Panc1 (cell line): ENCODE data around the gene PLA2G4C. TPM values are rescaled to one million over a fixed set of nuclear protein-coding genes. Genes with fewer than 3 reads are reported as not detected.

Source experiments
- ATAC-seq: fragments of 200-7000 bp; cut with Tn5 transposase; 2 replicates; pipeline ENCODE4 v1.9.1; 2020; ENCODE audit warnings: mild to moderate bottlenecking, moderate library complexity
- BruUV-seq: library from RNA; stranded (reverse); fragments of 400-500 nt; replicated peaks from 2 replicates; lab custom pipeline; 2021; lab: Mats Ljungman, UMichigan
- CTCF ChIA-PET: fragments of 300-600 bp; sonication (Branson Sonifier 250); formaldehyde crosslinking; loops from one replicate; lab custom pipeline; 2022; ENCODE audit warnings: antibody characterized with exemption; lab: Charles Lee
- POLR2A ChIA-PET: fragments of 300-600 bp; sonication (Branson Sonifier 250); formaldehyde crosslinking; loops from one replicate; lab custom pipeline; 2022; ENCODE audit warnings: antibody characterized with exemption; lab: Charles Lee
- DNase-seq: peaks from one replicate; pipeline ENCODE4 v3.0.0-alpha.2; 2010; ENCODE audit warnings: low read depth, low spot score
- H3K27ac ChIP-seq: 2 replicates; pipeline ENCODE4 v1.5.1; 2011; ENCODE audit warnings: mild to moderate bottlenecking, low read length, inconsistent platforms
- H3K27me3 ChIP-seq: fragments of 200-500 bp; sonication (Bioruptor generic); 2 replicates; pipeline ENCODE4 v1.6.0; 2014; ENCODE audit warnings: low read length, inconsistent platforms; ENCODE audit not compliant: control insufficient read depth, insufficient read depth
- H3K36me3 ChIP-seq: fragments of 200-500 bp; sonication (Bioruptor generic); 2 replicates; pipeline ENCODE4 v1.5.1; 2014; ENCODE audit warnings: inconsistent platforms, mild to moderate bottlenecking, low read length, moderate library complexity; ENCODE audit not compliant: control insufficient read depth, insufficient read depth
- H3K4me1 ChIP-seq: 2 replicates; pipeline ENCODE4 v1.5.1; 2011; ENCODE audit warnings: inconsistent platforms, mild to moderate bottlenecking, low read length, moderate library complexity; ENCODE audit not compliant: control insufficient read depth, insufficient read depth
- H3K4me3 ChIP-seq, 2 experiments: 2 replicates each; pipeline ENCODE4 v1.5.1; 2011 to 2012; ENCODE audit warnings: low read depth in 2 of 2, low read length in 2 of 2, mild to moderate bottlenecking in 2 of 2, inconsistent platforms in 1 of 2, moderate library complexity in 1 of 2
- H3K9me3 ChIP-seq: fragments of 200-500 bp; sonication (Bioruptor generic); 2 replicates; pipeline ENCODE4 v1.5.1; 2014; ENCODE audit warnings: low read depth, mild to moderate bottlenecking, inconsistent platforms, low read length, moderate library complexity; ENCODE audit not compliant: control insufficient read depth, insufficient read depth
- CTCF ChIP-seq: fragments of 450-650 bp; IDR thresholded peaks from 2 replicates; pipeline ENCODE4 v1.5.1; 2017; ENCODE audit warnings: mild to moderate bottlenecking
- POLR2AphosphoS5 ChIP-seq: IDR thresholded peaks from 2 replicates; pipeline ENCODE4 v1.6.1; 2012; ENCODE audit warnings: mild to moderate bottlenecking, low read depth, low read length, moderate library complexity
- REST ChIP-seq, 2 experiments: IDR thresholded peaks; 2 replicates each; pipeline ENCODE4 v1.6.1; 2011 to 2012; ENCODE audit warnings: low read depth in 2 of 2, control low read depth in 1 of 2, low read length in 1 of 2, mild to moderate bottlenecking in 1 of 2, moderate library complexity in 1 of 2; ENCODE audit not compliant: insufficient read depth in 1 of 2
- SIN3A ChIP-seq: IDR thresholded peaks from 2 replicates; pipeline ENCODE4 v1.6.1; 2012; ENCODE audit warnings: low read depth, mild to moderate bottlenecking, low read length, moderate library complexity, borderline replicate concordance; ENCODE audit not compliant: insufficient read depth
- TCF7L2 ChIP-seq: IDR thresholded peaks from 2 replicates; pipeline ENCODE4 v1.6.1; 2011; ENCODE audit warnings: mild to moderate bottlenecking, low read depth, low read length, inconsistent platforms
- in situ Hi-C: cut with HindIII; loops from 2 replicates; pipeline ENCODE4 v1.10.0; 2016; ENCODE audit warnings: low sequenced_read_pairs, low pct_unique_long_range_greater_than_20kb
- intact Hi-C: fragments of 100-400 bp; cut with micrococcal nuclease; formaldehyde crosslinking; loops from one replicate; pipeline ENCODE4 v1.10.0; 2022; ENCODE audit not compliant: unreplicated experiment
- total RNA-seq: library from RNA; stranded (reverse); gene quantifications from one replicate; pipeline ENCODE4 v1.2.1, GENCODE V29; 2021; ENCODE audit not compliant: unreplicated experiment

Gene PLA2G4C
- total RNA-seq, 1 experiment from 2014 or later, result 2.0 TPM

GRCh38 chr19:48103922-48104321 is 6.7 kb downstream of the PLA2G4C start:
- intact Hi-C loops, result no loop called here
- H3K9me3 ChIP-seq, result no peaks in the 10 kb centered on the region
- DNase-seq, result no peak
- H3K36me3 ChIP-seq, result no peaks in the 10 kb centered on the region
- no peaks in the 10 kb centered on the region for H3K27me3 ChIP-seq
- ChIA-PET POLR2A (no interaction called here), CTCF (interaction anchor here (0.8 kb wide), 1 partner anchor 15 kb away, joined by 3 read pairs; no protein-coding TSS in a partner anchor)
- H3K4me3 ChIP-seq, result no peak overlapping the region
- H3K4me1 ChIP-seq, result no peaks in the 10 kb centered on the region
- H3K27ac ChIP-seq, result no peak overlapping the region
- no peak for TF ChIP-seq CTCF
- TF ChIP-seq REST (IDR thresholded peaks at IDR 0.05; ENCODE audit: insufficient read depth in 1 of 2, low read depth in 2 of 2, low read length in 1 of 2), result no peak
- TF ChIP-seq TCF7L2, result no peak
- no peak for TF ChIP-seq SIN3A
- no peak for TF ChIP-seq POLR2AphosphoS5
- no TSS peak for BruUV-seq
- ATAC-seq, result no peak
- in situ Hi-C loops, result no loop called here

GRCh38 chr19:48102870-48103751 is 7.5 kb downstream of the PLA2G4C start:
- DNase-seq (no peak), ATAC-seq (peak; percentile 43; the same call in 1 of the 2 replicates)
- Histone ChIP-seq H3K27me3 (no peaks in the 10 kb centered on the region), H3K27ac (no peak overlapping the region), H3K4me1 (no peaks in the 10 kb centered on the region), H3K4me3 (no peak overlapping the region), H3K36me3 (no peaks in the 10 kb centered on the region), H3K9me3 (no peaks in the 10 kb centered on the region)
- intact Hi-C loops, result no loop called here
- ChIA-PET CTCF (interaction anchor here (0.8 to 1.0 kb wide), 2 partner anchors 16 to 139 kb away, joined by 3 to 8 read pairs; no protein-coding TSS in a partner anchor), POLR2A (interaction anchor here (0.6 kb wide), 1 partner anchor 137 kb away, joined by 3 read pairs; no protein-coding TSS in a partner anchor)
- in situ Hi-C loops, result no loop called here
- no peak for TF ChIP-seq SIN3A
- no peak for TF ChIP-seq POLR2AphosphoS5
- no peak for TF ChIP-seq TCF7L2
- no peak for TF ChIP-seq REST (IDR thresholded peaks at IDR 0.05; ENCODE audit: insufficient read depth in 1 of 2, low read depth in 2 of 2, low read length in 1 of 2)
- peak; percentile 83 for TF ChIP-seq CTCF
- no TSS peak for BruUV-seq
